Left hindlimb (tissue), 1 donor: ENCODE results near the gene PPP2R5C.

Experiments
- DNase-seq: peaks from one replicate; pipeline ENCODE4 v3.0.0-alpha.2; 2018

Gene PPP2R5C

GRCh38 chr14:101975231-101975630, 213.7 kb downstream of the PPP2R5C start:
- DNase-seq, result no peak
